Gastroesophageal sphincter (tissue), 3 donors: ENCODE data around the gene ARPC4.

Experiments
- CTCF ChIP-seq, 4 experiments: fragments of 200-600 bp in 2 of 4; fragments of 450-650 bp in 2 of 4; sonication (generic) in 1 of 4; IDR thresholded peaks; one replicate each; pipeline ENCODE4 v1.5.1; 2017 to 2019; ENCODE audit warnings: antibody characterized with exemption in 4 of 4, mild to moderate bottlenecking in 2 of 4, moderate library complexity in 2 of 4
- POLR2A ChIP-seq, 2 donors: fragments of 450-650 bp; IDR thresholded peaks; one replicate each; pipeline ENCODE4 v1.6.1; 2017; ENCODE audit warnings: antibody characterized with exemption in 2 of 2, mild to moderate bottlenecking in 2 of 2, moderate library complexity in 1 of 2

GRCh38 chr3:9810433-9810770, 17.5 kb downstream of the ARPC4 start:
- no peak for TF ChIP-seq CTCF (IDR thresholded peaks at IDR 0.05)
- TF ChIP-seq POLR2A (IDR thresholded peaks at IDR 0.05): no peak
